Measurements from ENCODE around the gene NRG3.

DNA sequence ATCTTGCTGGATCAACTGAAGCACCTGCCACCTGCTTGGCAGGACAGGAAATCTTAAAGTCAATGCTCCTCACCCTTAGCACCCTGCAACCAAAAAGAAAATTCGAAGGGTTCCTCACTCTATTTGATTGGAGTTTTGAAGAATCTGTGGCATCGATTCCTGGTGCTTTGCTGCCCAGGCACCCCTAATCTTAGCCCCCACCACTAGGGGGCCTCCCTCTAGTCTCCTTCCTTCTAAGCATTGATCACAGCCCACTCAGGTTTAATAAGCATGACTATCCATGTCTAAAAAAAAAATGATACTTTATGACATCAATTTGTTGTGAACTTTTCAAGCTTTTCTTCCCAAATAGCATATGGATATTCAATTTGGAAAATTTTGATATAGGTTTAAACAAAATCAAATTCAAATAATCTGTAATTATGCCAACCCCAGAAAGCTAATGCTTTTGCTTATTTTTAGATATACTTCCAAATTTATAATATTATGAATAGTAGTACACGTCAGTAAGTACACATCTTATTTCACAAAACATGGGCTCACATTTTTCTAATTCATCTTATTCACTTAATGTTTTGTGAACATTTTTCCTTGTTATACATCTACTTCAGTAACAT lies 45.3 kb downstream of the NRG3 start:
- TF ChIP-seq, protein P1, sequence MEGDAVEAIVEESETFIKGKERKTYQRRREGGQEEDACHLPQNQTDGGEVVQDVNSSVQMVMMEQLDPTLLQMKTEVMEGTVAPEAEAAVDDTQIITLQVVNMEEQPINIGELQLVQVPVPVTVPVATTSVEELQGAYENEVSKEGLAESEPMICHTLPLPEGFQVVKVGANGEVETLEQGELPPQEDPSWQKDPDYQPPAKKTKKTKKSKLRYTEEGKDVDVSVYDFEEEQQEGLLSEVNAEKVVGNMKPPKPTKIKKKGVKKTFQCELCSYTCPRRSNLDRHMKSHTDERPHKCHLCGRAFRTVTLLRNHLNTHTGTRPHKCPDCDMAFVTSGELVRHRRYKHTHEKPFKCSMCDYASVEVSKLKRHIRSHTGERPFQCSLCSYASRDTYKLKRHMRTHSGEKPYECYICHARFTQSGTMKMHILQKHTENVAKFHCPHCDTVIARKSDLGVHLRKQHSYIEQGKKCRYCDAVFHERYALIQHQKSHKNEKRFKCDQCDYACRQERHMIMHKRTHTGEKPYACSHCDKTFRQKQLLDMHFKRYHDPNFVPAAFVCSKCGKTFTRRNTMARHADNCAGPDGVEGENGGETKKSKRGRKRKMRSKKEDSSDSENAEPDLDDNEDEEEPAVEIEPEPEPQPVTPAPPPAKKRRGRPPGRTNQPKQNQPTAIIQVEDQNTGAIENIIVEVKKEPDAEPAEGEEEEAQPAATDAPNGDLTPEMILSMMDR (IDR thresholded peaks at IDR 0.05), result no peak
- no peak for TF ChIP-seq POLR2A (IDR thresholded peaks at IDR 0.05)

All from ovary (tissue), 3 donors.